ENCODE data around the gene SRGAP3. TPM values are rescaled to one million over a fixed set of nuclear protein-coding genes. Genes with fewer than 3 reads are reported as not detected.

SRGAP3 gene
- total and polyA plus RNA-seq, 10 of the 15 experiments (the other 5 are each of a cell fraction or from before 2014, with no cell fraction given) = 0.32 to 1.7 (median 0.99) TPM

- CTCF ChIA-PET = interaction anchor here (0.9 to 2.6 kb wide), 3 partner anchors 9 to 338 kb away, joined by 4 to 8 read pairs (median 4); partner anchors contain the start of gene OXTR
- no peaks in the 10 kb centered on the region for H3K9me3 ChIP-seq (replicated peaks; ENCODE audit: control insufficient read depth, insufficient read depth, low read length)
- H3K4me1 ChIP-seq (ENCODE audit: control insufficient read depth, insufficient read depth, low read length) = no peaks in the 10 kb centered on the region
- TF ChIP-seq FOXM1 (IDR thresholded peaks at IDR 0.05; ENCODE audit: low read depth, low read length) (no peak), DPF2 (IDR thresholded peaks at IDR 0.05) (no peak), CBX3 (IDR thresholded peaks at IDR 0.05; ENCODE audit: borderline replicate concordance, low read depth) (no peak), ATF7 (IDR thresholded peaks at IDR 0.05; ENCODE audit: low read depth) (no peak), BHLHE40 (IDR thresholded peaks at IDR 0.05; ENCODE audit: borderline replicate concordance in 1 of 2, low read depth in 2 of 2, low read length in 1 of 2) (no peak), SUPT20H (IDR thresholded peaks at IDR 0.05; ENCODE audit: borderline replicate concordance, control insufficient read depth, low read depth, low read length) (no peak), BCL11A (IDR thresholded peaks at IDR 0.05; ENCODE audit: low read depth, low read length) (no peak), FOS (IDR thresholded peaks at IDR 0.05; ENCODE audit: borderline replicate concordance, extremely low read depth, insufficient read length) (no peak), SRF (IDR thresholded peaks at IDR 0.05; ENCODE audit: low read depth in 2 of 2, low read length in 2 of 2) (no peak), NFXL1 (IDR thresholded peaks at IDR 0.05; ENCODE audit: borderline replicate concordance) (no peak), TCF3 (IDR thresholded peaks at IDR 0.05; ENCODE audit: borderline replicate concordance, insufficient read depth, low read depth, low read length) (no peak), POLR2AphosphoS5 (IDR thresholded peaks at IDR 0.05; ENCODE audit: low read length) (no peak), MLLT1 (IDR thresholded peaks at IDR 0.05) (no peak)
- TF ChIP-seq, protein P1, sequence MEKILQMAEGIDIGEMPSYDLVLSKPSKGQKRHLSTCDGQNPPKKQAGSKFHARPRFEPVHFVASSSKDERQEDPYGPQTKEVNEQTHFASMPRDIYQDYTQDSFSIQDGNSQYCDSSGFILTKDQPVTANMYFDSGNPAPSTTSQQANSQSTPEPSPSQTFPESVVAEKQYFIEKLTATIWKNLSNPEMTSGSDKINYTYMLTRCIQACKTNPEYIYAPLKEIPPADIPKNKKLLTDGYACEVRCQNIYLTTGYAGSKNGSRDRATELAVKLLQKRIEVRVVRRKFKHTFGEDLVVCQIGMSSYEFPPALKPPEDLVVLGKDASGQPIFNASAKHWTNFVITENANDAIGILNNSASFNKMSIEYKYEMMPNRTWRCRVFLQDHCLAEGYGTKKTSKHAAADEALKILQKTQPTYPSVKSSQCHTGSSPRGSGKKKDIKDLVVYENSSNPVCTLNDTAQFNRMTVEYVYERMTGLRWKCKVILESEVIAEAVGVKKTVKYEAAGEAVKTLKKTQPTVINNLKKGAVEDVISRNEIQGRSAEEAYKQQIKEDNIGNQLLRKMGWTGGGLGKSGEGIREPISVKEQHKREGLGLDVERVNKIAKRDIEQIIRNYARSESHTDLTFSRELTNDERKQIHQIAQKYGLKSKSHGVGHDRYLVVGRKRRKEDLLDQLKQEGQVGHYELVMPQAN (conservative IDR thresholded peaks at IDR 0.05) = no peak
- H3K4me2 ChIP-seq (ENCODE audit: control insufficient read depth, insufficient read depth) = no peak overlapping the region
- H3K9ac ChIP-seq (ENCODE audit: control insufficient read depth, insufficient read depth, low read length) = no peak overlapping the region
- RAD21 ChIA-PET (ENCODE audit: unreplicated experiment) = interaction anchor here (1.1 kb wide), 1 partner anchor 26 kb away, joined by 3 read pairs; no protein-coding TSS in a partner anchor
- no peak overlapping the region for H3K4me3 ChIP-seq
- no peak for ATAC-seq
- H3K79me2 ChIP-seq (ENCODE audit: control insufficient read depth, insufficient read depth, low read length) = peaks cover 34% of the 10 kb centered on the region
- BruUV-seq (replicated peaks) = no TSS peak
- DNase-seq (ENCODE audit: low read depth, low spot score) = no peak
- intact Hi-C loops (cut with micrococcal nuclease; ENCODE audit: unreplicated experiment) (loop anchor here (5.0 kb wide), 1 partner anchor 297 kb away; no protein-coding TSS in a partner anchor), in situ Hi-C loops (cut with MboI) (no loop called here)
- no peak overlapping the region for H3K27ac ChIP-seq (ENCODE audit: control insufficient read depth, insufficient read depth)
- SMC1A ChIA-PET (ENCODE audit: uncharacterized antibody, unreplicated experiment) = interaction anchor here (1.2 kb wide), 1 partner anchor 70 kb away, joined by 3 read pairs; no protein-coding TSS in a partner anchor
- no peak for FAIRE-seq
- no peaks in the 10 kb centered on the region for H3K27me3 ChIP-seq (replicated peaks in 1 of 2; ENCODE audit: control insufficient read depth in 2 of 2, insufficient read depth in 2 of 2, low read length in 1 of 2)
- POLR2A ChIA-PET = no interaction called here
- no peaks in the 10 kb centered on the region for H4K20me1 ChIP-seq (ENCODE audit: control insufficient read depth, insufficient read depth)
- peak overlapping the region; percentile 98; the same call in 1 of the 2 replicates for H2AFZ ChIP-seq (ENCODE audit: control insufficient read depth, low read depth, low read length)
- H3K36me3 ChIP-seq (ENCODE audit: control insufficient read depth in 2 of 2, insufficient read depth in 2 of 2, low read length in 1 of 2) = no peaks in the 10 kb centered on the region
- WGBS (ENCODE audit: insufficient coverage, insufficient replicate concordance, low lambda C conversion rate, missing lambda C conversion rate) = 94% methylated on average over 11 of the region's 11 CpGs
Measured at GRCh38 chr3:8964436-8965370, 284.7 kb downstream of the SRGAP3 start.
